SW480 (cell line): ENCODE measurements around the gene CDH7.
A peak's percentile ranks its signal among the peaks of the same experiment; 100 is the strongest.

Experiments used
- DNase-seq: peaks from one replicate; pipeline ENCODE4 v3.0.0-alpha.2; 2016; ENCODE audit warnings: low spot score

CDH7 gene

DNA sequence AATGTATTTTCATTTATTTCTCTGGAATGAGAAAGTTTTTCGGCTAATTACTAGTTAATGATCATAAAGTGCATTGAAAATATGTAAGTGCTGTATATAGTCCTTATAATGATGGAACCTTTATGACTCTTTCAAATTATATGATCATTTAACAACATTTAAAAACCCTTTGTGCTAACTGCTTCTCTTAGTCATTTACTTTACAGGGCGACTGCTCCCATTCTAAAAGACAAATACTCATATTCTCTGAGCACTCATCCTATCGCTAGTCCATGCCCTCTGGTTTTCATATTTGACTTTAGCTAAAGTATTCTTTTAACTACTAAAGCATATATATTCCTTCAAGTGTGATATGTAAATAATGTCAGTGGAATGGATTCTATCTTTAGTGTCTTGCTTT is 168.2 kb downstream of the CDH7 start:
- DNase-seq: no peak

DNA sequence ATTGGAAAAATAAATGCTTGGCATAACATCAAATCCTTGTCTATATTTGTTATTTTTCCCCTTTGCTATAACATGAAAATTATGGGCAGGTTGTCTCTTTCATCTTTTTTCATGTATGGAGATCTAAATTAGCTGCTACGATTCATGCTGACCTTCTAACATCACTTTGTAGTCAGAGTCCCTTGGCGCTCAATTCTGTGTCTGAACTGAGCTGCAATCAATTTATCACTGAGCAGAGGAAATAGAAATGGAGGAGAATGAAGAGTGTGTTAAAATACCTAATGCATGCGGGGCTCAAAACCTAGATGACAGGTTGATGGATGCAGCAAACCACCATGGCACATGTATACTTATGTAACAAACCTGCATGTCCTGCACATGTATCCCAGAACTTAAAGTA is 168.9 kb downstream of the CDH7 start:
- no peak for DNase-seq

GRCh38 chr18:65922103-65922502 is 171.3 kb downstream of the CDH7 start:
- DNase-seq: no peak

DNA sequence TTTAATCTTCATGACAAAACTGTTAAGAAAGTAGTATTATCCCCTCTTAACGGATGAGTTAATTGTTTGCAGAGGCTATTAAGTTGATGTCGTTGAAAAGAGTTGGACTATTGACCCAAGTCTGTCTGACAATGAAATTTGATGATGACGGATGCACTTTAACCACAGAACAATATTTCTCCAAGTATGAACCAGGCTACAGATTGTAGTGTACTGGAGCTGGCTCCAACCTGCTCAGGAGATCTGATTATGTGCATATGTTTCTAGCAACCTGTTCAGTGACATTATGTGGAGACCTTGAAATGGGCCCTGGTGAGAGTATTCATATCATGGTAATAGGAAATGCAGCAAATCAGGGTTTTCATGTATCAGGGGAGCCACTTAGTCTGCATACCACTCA is 174.1 kb downstream of the CDH7 start:
- no peak for DNase-seq

GRCh38 chr18:65934874-65935273 is 184.1 kb downstream of the CDH7 start:
- no peak for DNase-seq

GRCh38 chr18:65936678-65937077 is 185.9 kb downstream of the CDH7 start:
- no peak for DNase-seq

- DNase-seq: no peak
Observed at GRCh38 chr18:65937180-65937579, 186.4 kb downstream of the CDH7 start.

- DNase-seq: peak; percentile 17
Observed at GRCh38 chr18:65938592-65939372, 188.0 kb downstream of the CDH7 start.
